Ascending aorta (tissue), 2 donors: ENCODE data around the gene IMMP1L. TPM values are rescaled to one million over a fixed set of nuclear protein-coding genes. Genes with fewer than 3 reads are reported as not detected.

Experiments
- DNase-seq, 2 donors: peaks; one replicate each; pipeline ENCODE4 v3.0.0-alpha.2; 2019; ENCODE audit warnings: low spot score in 2 of 2
- H3K27ac ChIP-seq, 2 donors: fragments of 200-600 bp; sonication (generic); one replicate each; pipeline ENCODE4 v1.5.1; 2016 to 2017; ENCODE audit warnings: mild to moderate bottlenecking in 1 of 2
- H3K27me3 ChIP-seq: fragments of 200-600 bp; sonication (generic); one replicate; pipeline ENCODE4 v1.5.1; 2017
- H3K36me3 ChIP-seq, 2 donors: fragments of 200-600 bp; sonication (generic); one replicate each; pipeline ENCODE4 v1.5.1; 2016
- H3K4me1 ChIP-seq, 2 donors: fragments of 200-600 bp; sonication (generic); one replicate each; pipeline ENCODE4 v1.5.1; 2016 to 2017; ENCODE audit warnings: mild to moderate bottlenecking in 1 of 2
- H3K4me3 ChIP-seq, 2 donors: fragments of 200-600 bp; sonication (generic); one replicate each; pipeline ENCODE4 v1.5.1; 2016 to 2017; ENCODE audit warnings: mild to moderate bottlenecking in 1 of 2
- H3K9me3 ChIP-seq, 2 donors: fragments of 200-600 bp; sonication (generic); one replicate each; pipeline ENCODE4 v1.5.1; 2016
- CTCF ChIP-seq, 3 experiments: fragments of 200-600 bp in 2 of 3; fragments of 450-650 bp in 1 of 3; sonication (generic) in 2 of 3; IDR thresholded peaks; one replicate each; pipeline ENCODE4 v1.5.1; 2016 to 2019; ENCODE audit warnings: antibody characterized with exemption in 3 of 3, mild to moderate bottlenecking in 1 of 3, moderate library complexity in 1 of 3
- intact Hi-C: fragments of 100-400 bp; cut with DNase I; formaldehyde crosslinking; loops from one replicate; pipeline ENCODE4 v1.15.1; 2023
- total RNA-seq: library from RNA; depleted of rRNA; stranded (reverse); fragments of >200 nt; gene quantifications from one replicate; pipeline ENCODE4 v1.1.0, GENCODE V29; 2016

Gene IMMP1L, protein sequence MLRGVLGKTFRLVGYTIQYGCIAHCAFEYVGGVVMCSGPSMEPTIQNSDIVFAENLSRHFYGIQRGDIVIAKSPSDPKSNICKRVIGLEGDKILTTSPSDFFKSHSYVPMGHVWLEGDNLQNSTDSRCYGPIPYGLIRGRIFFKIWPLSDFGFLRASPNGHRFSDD
- not detected for total RNA-seq

DNA sequence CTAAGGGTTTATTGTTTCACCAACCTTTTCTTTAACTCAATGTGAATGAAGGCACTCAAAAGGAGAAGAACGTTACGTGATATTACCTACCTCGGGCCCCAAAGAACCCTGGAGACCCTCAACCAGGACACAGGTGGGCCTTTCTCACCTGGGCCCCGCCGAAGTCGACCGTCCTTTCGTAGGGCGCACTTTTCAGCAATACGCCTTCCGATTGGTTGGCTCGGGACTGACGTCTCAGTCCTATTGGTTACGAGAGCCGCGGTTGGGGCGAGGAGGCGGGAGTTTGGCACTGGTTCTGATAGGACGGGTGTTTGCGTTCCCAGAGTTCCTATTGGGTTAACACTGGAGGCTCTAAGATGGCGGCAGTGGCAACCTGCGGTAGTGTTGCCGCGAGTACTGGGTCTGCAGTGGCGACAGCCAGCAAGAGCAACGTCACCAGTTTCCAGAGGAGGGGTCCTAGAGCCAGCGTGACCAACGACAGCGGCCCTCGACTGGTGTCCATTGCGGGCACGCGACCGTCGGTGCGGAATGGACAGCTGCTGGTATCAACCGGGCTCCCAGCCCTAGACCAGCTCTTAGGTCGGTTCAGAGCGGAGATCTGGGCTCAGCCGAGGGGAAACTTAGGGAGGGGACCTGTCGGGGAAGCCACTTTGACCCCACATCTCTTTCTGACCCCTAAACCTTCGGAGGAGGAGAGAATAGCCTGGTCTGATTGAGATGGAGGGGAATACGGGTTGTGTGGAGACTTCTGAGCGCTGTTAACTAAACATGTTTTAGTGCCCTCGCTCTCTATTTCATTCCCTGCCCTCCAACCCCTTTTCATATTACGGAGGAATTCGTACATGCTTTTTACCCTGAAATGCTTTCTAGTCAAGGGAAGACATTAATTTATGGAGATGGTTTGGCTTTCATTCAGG, at the start of gene IMMP1L, which contains the start of gene ELP4:
IMMP1L (minus strand) TSS at position 194 of the 917 bp plus-strand sequence. CDS start 46,346 bp downstream, outside the sequence.
ELP4 (plus strand) TSS at position 339 of the 917 bp plus-strand sequence; CDS start at position 357, 18 bp downstream.
- Histone ChIP-seq H3K9me3 (no peaks in the 10 kb centered on the region), H3K36me3 (no peaks in the 10 kb centered on the region), H3K4me1 (peaks cover 0 to 13% of the 10 kb centered on the region in 2 donors), H3K4me3 (peak within 1 kb of the TSS; percentile 56 to 98), H3K27ac (peak within 1 kb of the TSS; percentile 65 to 90), H3K27me3 (no peaks in the 10 kb centered on the region)
- peak; percentile 86 to 98 for DNase-seq
- TF ChIP-seq CTCF (IDR thresholded peaks at IDR 0.05), result no peak
- intact Hi-C loops, result loop anchor here (1.0 to 10.0 kb wide), 3 partner anchors 140 to 925 kb away; partner anchors contain the start of genes DCDC1, DNAJC24, MPPED2 and RCN1

GRCh38 chr11:31558001-31558400, 48.6 kb upstream of the IMMP1L start:
- Histone ChIP-seq H3K27ac (no peak overlapping the region), H3K4me1 (peaks cover 0 to 6% of the 10 kb centered on the region in 2 donors), H3K27me3 (no peaks in the 10 kb centered on the region), H3K4me3 (no peak overlapping the region), H3K36me3 (no peaks in the 10 kb centered on the region), H3K9me3 (no peaks in the 10 kb centered on the region)
- intact Hi-C loops, result no loop called here
- DNase-seq, result no peak
- TF ChIP-seq CTCF (IDR thresholded peaks at IDR 0.05), result no peak

GRCh38 chr11:31555938-31556337, 46.5 kb upstream of the IMMP1L start:
- intact Hi-C loops, result no loop called here
- Histone ChIP-seq H3K9me3 (no peaks in the 10 kb centered on the region), H3K27ac (no peak overlapping the region), H3K4me3 (no peak overlapping the region), H3K36me3 (no peaks in the 10 kb centered on the region), H3K27me3 (no peaks in the 10 kb centered on the region), H3K4me1 (peaks cover 0 to 6% of the 10 kb centered on the region in 2 donors)
- TF ChIP-seq CTCF (IDR thresholded peaks at IDR 0.05), result no peak
- no peak for DNase-seq

GRCh38 chr11:31542862-31543261, 33.4 kb upstream of the IMMP1L start:
- intact Hi-C loops, result no loop called here
- Histone ChIP-seq H3K4me3 (no peak overlapping the region), H3K9me3 (no peaks in the 10 kb centered on the region), H3K4me1 (no peaks in the 10 kb centered on the region), H3K27me3 (no peaks in the 10 kb centered on the region), H3K36me3 (peaks cover 21% of the 10 kb centered on the region in 2 donors), H3K27ac (no peak overlapping the region)
- TF ChIP-seq CTCF (IDR thresholded peaks at IDR 0.05), result no peak
- no peak for DNase-seq

- H3K36me3 ChIP-seq, result no peaks in the 10 kb centered on the region
- intact Hi-C loops, result no loop called here
Measured at GRCh38 chr11:31535479-31535878, 26.1 kb upstream of the IMMP1L start.

More at GRCh38 chr11:31535479-31535878, 26.1 kb upstream of the IMMP1L start:
- Histone ChIP-seq H3K4me1 (no peaks in the 10 kb centered on the region), H3K27me3 (no peaks in the 10 kb centered on the region), H3K27ac (no peak overlapping the region), H3K4me3 (no peak overlapping the region), H3K9me3 (no peaks in the 10 kb centered on the region)
- DNase-seq, result no peak
- TF ChIP-seq CTCF (IDR thresholded peaks at IDR 0.05), result no peak
